Transverse colon (tissue), 4 donors: ENCODE data around the gene ZMAT5.

Experiments
- EP300 ChIP-seq: sonication (generic); formaldehyde crosslinking; IDR thresholded peaks from one replicate; pipeline ENCODE4 v1.6.1; 2017; ENCODE audit warnings: antibody characterized with exemption, low read depth
- POLR2A ChIP-seq: fragments of 450-650 bp; IDR thresholded peaks from one replicate; pipeline ENCODE4 v1.6.1; 2016; ENCODE audit warnings: antibody characterized with exemption, mild to moderate bottlenecking, moderate library complexity
- POLR2AphosphoS5 ChIP-seq, 3 donors: sonication (generic); formaldehyde crosslinking; IDR thresholded peaks; one replicate each; pipeline ENCODE4 v1.6.1; 2016; ENCODE audit warnings: antibody characterized with exemption in 3 of 3
- TF ChIP-seq, protein P1 (sequence below), 5 experiments: fragments of 200-600 bp in 3 of 5; fragments of 450-650 bp in 2 of 5; sonication (generic) in 3 of 5; IDR thresholded peaks; 1 replicate in 2 of 5; 2 replicates in 3 of 5; pipeline ENCODE4 v1.5.1; 2016 to 2017; ENCODE audit warnings: antibody characterized with exemption in 5 of 5, inconsistent platforms in 3 of 5, mild to moderate bottlenecking in 2 of 5, moderate library complexity in 1 of 5

DNA sequence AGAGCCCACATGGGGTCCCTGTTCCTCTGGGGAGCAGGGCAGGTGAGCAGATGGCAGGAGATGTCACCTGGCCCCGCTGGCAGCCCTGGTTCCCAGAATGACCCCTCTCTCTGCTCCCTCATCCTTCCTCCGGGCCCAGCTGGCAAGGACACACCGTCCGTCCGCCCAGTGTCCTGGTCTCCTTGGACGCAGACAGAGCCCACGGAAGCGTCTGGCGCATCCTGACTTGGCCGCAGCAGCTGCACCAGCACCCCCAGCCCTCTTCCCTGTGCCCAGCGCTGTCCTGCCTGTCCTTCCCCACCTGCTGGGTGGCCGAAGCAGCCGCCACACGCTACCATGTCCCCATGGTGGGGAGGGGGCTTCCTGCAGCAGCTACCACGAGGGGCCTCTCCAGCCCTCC, 56.6 kb downstream of the ZMAT5 start:
- TF ChIP-seq, protein P1, sequence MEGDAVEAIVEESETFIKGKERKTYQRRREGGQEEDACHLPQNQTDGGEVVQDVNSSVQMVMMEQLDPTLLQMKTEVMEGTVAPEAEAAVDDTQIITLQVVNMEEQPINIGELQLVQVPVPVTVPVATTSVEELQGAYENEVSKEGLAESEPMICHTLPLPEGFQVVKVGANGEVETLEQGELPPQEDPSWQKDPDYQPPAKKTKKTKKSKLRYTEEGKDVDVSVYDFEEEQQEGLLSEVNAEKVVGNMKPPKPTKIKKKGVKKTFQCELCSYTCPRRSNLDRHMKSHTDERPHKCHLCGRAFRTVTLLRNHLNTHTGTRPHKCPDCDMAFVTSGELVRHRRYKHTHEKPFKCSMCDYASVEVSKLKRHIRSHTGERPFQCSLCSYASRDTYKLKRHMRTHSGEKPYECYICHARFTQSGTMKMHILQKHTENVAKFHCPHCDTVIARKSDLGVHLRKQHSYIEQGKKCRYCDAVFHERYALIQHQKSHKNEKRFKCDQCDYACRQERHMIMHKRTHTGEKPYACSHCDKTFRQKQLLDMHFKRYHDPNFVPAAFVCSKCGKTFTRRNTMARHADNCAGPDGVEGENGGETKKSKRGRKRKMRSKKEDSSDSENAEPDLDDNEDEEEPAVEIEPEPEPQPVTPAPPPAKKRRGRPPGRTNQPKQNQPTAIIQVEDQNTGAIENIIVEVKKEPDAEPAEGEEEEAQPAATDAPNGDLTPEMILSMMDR (IDR thresholded peaks at IDR 0.05): no peak
- no peak for TF ChIP-seq POLR2A
- no peak for TF ChIP-seq EP300
- no peak for TF ChIP-seq POLR2AphosphoS5 (IDR thresholded peaks at IDR 0.05)
